K562 (cell line): ENCODE results near the gene SOCS2. TPM values are rescaled to one million over a fixed set of nuclear protein-coding genes. Genes with fewer than 3 reads are reported as not detected.

Experiments used
- CBX2 ChIP-seq: fragments of 200-600 bp; sonication (generic); IDR thresholded peaks from one replicate; pipeline ENCODE4 v1.6.1; 2012; ENCODE audit warnings: mild to moderate bottlenecking, low read length, inconsistent platforms; ENCODE audit not compliant: insufficient read depth, poor library complexity, severe bottlenecking
- CCNT2 ChIP-seq: IDR thresholded peaks from 2 replicates; pipeline ENCODE4 v1.6.1; 2011; ENCODE audit warnings: borderline replicate concordance, low read depth, mild to moderate bottlenecking, moderate library complexity, mixed read lengths, low read length; ENCODE audit not compliant: insufficient read length; ENCODE audit errors: extremely low read depth
- DPF2 ChIP-seq: fragments of 450-650 bp; IDR thresholded peaks from 2 replicates; pipeline ENCODE4 v1.6.1; 2016
- KDM1A ChIP-seq, 2 experiments: fragments of 450-650 bp; IDR thresholded peaks; 2 replicates each; pipeline ENCODE4 v1.6.1; 2016; ENCODE audit warnings: mild to moderate bottlenecking in 2 of 2
- POLR2A ChIP-seq: fragments of 450-650 bp; conservative IDR thresholded peaks from 2 replicates; pipeline ENCODE4 v1.6.1; 2016
- POLR2H ChIP-seq: IDR thresholded peaks from 2 replicates; pipeline ENCODE4 v1.6.1; 2016; ENCODE audit warnings: missing genetic modification characterization, low read depth, mild to moderate bottlenecking, control low read depth, missing compliant biosample characterization, moderate library complexity
- ZNF224 ChIP-seq: sonication (generic); formaldehyde crosslinking; IDR thresholded peaks from 2 replicates; pipeline ENCODE4 v1.8.0; 2022; ENCODE audit warnings: mild to moderate bottlenecking, missing genetic modification reagents
- ZNF717 ChIP-seq: fragments of 250-450 bp; sonication (Bioruptor Pico); IDR thresholded peaks from 2 replicates; pipeline ENCODE4 v1.5.0; 2021
- ZSCAN32 ChIP-seq: fragments of 450-650 bp; formaldehyde crosslinking; IDR thresholded peaks from 2 replicates; pipeline ENCODE4 v1.4.0; 2020; ENCODE audit warnings: mild to moderate bottlenecking, moderate library complexity
- polyA plus RNA-seq, 8 experiments: library from polyadenylated mRNA; depleted of rRNA in 4 of 8; stranded (reverse) in 5 of 8; unstranded in 3 of 8; fragments of >200 nt; fragmentation: Nextera tagmentation in 2 of 8; fragmentation: Illumina TruSeq in 1 of 8; extraction: Ambion mirVana in 2 of 8; extraction: Trizol in 1 of 8; gene quantifications; 2 replicates each; pipeline versions ENCODE4 v1.2.1 to v1.2.3, GENCODE V29; 2011 to 2014; ENCODE audit warnings: inconsistent platforms in 1 of 8, missing spikeins in 1 of 8
- total RNA-seq, 7 experiments: library from RNA; depleted of rRNA in 6 of 7; stranded (reverse); fragments of >200 nt in 6 of 7; fragmentation: Illumina TruSeq in 2 of 7; extraction: Trizol in 2 of 7; gene quantifications; 2 replicates each; pipeline versions ENCODE4 v1.2.1 to v1.2.3, GENCODE V29; 2011 to 2021; ENCODE audit warnings: low replicate concordance in 1 of 7
- TF ChIP-seq, protein P1 (sequence below): fragments of 450-650 bp; IDR thresholded peaks from 2 replicates; pipeline ENCODE4 v1.6.1; 2017; ENCODE audit warnings: antibody characterized with exemption, mild to moderate bottlenecking
- TF ChIP-seq, protein P2 (sequence below): fragments of 200-600 bp; sonication (generic); IDR thresholded peaks from one replicate; pipeline ENCODE4 v1.6.1; 2012; ENCODE audit warnings: mild to moderate bottlenecking, low read depth, low read length, inconsistent platforms

The SOCS2 gene
- total and polyA plus RNA-seq, 9 of the 15 experiments (the other 6 are each of a cell fraction or from before 2014, with no cell fraction given), result 37.0 to 162 (median 98.7) TPM

DNA sequence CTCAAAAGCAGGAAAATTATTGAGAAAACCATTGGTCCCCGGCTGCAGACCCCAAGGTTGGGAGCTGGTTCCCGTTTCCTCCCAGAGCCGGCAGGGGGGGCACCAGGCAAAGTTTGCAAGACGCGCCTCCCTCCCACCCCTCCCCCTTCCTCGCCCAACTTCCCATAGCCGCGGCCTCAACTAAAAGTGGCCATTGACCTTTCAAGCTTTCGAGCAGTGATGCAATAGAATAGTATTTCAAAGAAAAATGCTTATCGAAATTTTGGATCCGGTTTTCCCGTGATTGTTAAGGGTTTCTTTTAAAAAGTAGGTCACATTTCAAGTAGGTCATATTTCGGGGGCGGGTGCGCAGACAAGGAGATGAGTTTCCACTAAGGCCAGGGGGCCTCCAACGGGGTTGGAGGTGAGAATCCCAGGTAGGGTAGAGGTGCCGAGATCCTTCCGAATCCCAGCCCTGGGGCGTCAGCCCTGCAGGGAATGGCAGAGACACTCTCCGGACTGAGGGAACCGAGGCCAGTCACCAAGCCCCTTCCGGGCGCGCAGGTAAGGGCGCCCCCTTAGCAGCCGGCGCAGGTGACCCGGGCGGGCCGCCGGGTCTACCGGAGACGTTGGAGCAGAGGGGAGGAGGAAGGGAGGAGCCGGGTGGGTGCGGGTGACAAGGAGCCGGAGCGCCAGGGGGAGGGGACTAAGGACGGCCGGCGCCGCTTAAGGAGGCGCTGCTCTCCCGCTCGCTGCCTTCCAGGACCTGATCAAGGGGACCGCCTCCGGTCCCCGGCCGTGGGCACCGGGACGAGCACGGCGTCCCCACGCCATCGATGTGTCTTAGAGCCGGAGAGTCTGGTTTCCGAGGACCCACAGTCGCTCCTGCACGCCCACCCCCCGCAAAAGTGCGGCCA lies 2.6 kb upstream of the SOCS2 start (continued):
- no peak for TF ChIP-seq ZNF224 (CRISPR knock-in tag)
- no peak for TF ChIP-seq CBX2
- peak; percentile 70 for TF ChIP-seq POLR2H (tag)
- TF ChIP-seq, protein P1, sequence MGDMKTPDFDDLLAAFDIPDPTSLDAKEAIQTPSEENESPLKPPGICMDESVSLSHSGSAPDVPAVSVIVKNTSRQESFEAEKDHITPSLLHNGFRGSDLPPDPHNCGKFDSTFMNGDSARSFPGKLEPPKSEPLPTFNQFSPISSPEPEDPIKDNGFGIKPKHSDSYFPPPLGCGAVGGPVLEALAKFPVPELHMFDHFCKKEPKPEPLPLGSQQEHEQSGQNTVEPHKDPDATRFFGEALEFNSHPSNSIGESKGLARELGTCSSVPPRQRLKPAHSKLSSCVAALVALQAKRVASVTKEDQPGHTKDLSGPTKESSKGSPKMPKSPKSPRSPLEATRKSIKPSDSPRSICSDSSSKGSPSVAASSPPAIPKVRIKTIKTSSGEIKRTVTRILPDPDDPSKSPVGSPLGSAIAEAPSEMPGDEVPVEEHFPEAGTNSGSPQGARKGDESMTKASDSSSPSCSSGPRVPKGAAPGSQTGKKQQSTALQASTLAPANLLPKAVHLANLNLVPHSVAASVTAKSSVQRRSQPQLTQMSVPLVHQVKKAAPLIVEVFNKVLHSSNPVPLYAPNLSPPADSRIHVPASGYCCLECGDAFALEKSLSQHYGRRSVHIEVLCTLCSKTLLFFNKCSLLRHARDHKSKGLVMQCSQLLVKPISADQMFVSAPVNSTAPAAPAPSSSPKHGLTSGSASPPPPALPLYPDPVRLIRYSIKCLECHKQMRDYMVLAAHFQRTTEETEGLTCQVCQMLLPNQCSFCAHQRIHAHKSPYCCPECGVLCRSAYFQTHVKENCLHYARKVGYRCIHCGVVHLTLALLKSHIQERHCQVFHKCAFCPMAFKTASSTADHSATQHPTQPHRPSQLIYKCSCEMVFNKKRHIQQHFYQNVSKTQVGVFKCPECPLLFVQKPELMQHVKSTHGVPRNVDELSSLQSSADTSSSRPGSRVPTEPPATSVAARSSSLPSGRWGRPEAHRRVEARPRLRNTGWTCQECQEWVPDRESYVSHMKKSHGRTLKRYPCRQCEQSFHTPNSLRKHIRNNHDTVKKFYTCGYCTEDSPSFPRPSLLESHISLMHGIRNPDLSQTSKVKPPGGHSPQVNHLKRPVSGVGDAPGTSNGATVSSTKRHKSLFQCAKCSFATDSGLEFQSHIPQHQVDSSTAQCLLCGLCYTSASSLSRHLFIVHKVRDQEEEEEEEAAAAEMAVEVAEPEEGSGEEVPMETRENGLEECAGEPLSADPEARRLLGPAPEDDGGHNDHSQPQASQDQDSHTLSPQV, result peak; percentile 34; the same call in 1 of the 2 replicates
- peak; percentile 51 for TF ChIP-seq DPF2
- TF ChIP-seq ZNF717 (CRISPR knock-in tag), result no peak
- TF ChIP-seq, protein P2, sequence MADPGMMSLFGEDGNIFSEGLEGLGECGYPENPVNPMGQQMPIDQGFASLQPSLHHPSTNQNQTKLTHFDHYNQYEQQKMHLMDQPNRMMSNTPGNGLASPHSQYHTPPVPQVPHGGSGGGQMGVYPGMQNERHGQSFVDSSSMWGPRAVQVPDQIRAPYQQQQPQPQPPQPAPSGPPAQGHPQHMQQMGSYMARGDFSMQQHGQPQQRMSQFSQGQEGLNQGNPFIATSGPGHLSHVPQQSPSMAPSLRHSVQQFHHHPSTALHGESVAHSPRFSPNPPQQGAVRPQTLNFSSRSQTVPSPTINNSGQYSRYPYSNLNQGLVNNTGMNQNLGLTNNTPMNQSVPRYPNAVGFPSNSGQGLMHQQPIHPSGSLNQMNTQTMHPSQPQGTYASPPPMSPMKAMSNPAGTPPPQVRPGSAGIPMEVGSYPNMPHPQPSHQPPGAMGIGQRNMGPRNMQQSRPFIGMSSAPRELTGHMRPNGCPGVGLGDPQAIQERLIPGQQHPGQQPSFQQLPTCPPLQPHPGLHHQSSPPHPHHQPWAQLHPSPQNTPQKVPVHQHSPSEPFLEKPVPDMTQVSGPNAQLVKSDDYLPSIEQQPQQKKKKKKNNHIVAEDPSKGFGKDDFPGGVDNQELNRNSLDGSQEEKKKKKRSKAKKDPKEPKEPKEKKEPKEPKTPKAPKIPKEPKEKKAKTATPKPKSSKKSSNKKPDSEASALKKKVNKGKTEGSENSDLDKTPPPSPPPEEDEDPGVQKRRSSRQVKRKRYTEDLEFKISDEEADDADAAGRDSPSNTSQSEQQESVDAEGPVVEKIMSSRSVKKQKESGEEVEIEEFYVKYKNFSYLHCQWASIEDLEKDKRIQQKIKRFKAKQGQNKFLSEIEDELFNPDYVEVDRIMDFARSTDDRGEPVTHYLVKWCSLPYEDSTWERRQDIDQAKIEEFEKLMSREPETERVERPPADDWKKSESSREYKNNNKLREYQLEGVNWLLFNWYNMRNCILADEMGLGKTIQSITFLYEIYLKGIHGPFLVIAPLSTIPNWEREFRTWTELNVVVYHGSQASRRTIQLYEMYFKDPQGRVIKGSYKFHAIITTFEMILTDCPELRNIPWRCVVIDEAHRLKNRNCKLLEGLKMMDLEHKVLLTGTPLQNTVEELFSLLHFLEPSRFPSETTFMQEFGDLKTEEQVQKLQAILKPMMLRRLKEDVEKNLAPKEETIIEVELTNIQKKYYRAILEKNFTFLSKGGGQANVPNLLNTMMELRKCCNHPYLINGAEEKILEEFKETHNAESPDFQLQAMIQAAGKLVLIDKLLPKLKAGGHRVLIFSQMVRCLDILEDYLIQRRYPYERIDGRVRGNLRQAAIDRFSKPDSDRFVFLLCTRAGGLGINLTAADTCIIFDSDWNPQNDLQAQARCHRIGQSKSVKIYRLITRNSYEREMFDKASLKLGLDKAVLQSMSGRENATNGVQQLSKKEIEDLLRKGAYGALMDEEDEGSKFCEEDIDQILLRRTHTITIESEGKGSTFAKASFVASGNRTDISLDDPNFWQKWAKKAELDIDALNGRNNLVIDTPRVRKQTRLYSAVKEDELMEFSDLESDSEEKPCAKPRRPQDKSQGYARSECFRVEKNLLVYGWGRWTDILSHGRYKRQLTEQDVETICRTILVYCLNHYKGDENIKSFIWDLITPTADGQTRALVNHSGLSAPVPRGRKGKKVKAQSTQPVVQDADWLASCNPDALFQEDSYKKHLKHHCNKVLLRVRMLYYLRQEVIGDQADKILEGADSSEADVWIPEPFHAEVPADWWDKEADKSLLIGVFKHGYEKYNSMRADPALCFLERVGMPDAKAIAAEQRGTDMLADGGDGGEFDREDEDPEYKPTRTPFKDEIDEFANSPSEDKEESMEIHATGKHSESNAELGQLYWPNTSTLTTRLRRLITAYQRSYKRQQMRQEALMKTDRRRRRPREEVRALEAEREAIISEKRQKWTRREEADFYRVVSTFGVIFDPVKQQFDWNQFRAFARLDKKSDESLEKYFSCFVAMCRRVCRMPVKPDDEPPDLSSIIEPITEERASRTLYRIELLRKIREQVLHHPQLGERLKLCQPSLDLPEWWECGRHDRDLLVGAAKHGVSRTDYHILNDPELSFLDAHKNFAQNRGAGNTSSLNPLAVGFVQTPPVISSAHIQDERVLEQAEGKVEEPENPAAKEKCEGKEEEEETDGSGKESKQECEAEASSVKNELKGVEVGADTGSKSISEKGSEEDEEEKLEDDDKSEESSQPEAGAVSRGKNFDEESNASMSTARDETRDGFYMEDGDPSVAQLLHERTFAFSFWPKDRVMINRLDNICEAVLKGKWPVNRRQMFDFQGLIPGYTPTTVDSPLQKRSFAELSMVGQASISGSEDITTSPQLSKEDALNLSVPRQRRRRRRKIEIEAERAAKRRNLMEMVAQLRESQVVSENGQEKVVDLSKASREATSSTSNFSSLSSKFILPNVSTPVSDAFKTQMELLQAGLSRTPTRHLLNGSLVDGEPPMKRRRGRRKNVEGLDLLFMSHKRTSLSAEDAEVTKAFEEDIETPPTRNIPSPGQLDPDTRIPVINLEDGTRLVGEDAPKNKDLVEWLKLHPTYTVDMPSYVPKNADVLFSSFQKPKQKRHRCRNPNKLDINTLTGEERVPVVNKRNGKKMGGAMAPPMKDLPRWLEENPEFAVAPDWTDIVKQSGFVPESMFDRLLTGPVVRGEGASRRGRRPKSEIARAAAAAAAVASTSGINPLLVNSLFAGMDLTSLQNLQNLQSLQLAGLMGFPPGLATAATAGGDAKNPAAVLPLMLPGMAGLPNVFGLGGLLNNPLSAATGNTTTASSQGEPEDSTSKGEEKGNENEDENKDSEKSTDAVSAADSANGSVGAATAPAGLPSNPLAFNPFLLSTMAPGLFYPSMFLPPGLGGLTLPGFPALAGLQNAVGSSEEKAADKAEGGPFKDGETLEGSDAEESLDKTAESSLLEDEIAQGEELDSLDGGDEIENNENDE, result no peak
- no peak for TF ChIP-seq ZSCAN32
- TF ChIP-seq KDM1A (IDR thresholded peaks at IDR 0.05), result peak; percentile 81 to 87
- peak; percentile 37 for TF ChIP-seq CCNT2
- no peak for TF ChIP-seq POLR2A
